Transverse colon (tissue), 4 donors: ENCODE data around the gene AEN. TPM values are rescaled to one million over a fixed set of nuclear protein-coding genes. Genes with fewer than 3 reads are reported as not detected.

Source experiments
- DNase-seq: peaks from one replicate; pipeline ENCODE4 v3.0.0-alpha.2; 2019
- H3K27ac ChIP-seq, 4 donors: fragments of 200-600 bp; sonication (generic); 2 replicates each; pipeline ENCODE4 v1.5.1; 2016 to 2018; ENCODE audit warnings: inconsistent platforms in 4 of 4
- H3K27me3 ChIP-seq: fragments of 200-600 bp; sonication (generic); 2 replicates; pipeline ENCODE4 v1.5.1; 2017; ENCODE audit warnings: inconsistent platforms
- H3K36me3 ChIP-seq, 4 donors: fragments of 200-600 bp; sonication (generic); 2 replicates each; pipeline ENCODE4 v1.5.1; 2017 to 2019; ENCODE audit warnings: inconsistent platforms in 4 of 4
- H3K4me1 ChIP-seq, 4 donors: fragments of 200-600 bp; sonication (generic); 2 replicates each; pipeline ENCODE4 v1.5.1; 2017 to 2020; ENCODE audit warnings: inconsistent platforms in 4 of 4
- H3K4me3 ChIP-seq, 4 donors: fragments of 200-600 bp; sonication (generic); 1 replicate in 1 of 4; 2 replicates in 3 of 4; pipeline versions ENCODE4 v1.5.1 to v1.6.1; 2017 to 2019; ENCODE audit warnings: inconsistent platforms in 4 of 4
- H3K9me3 ChIP-seq, 2 donors: fragments of 200-600 bp; sonication (generic); 2 replicates each; pipeline ENCODE4 v1.5.1; 2017 to 2019; ENCODE audit warnings: inconsistent platforms in 2 of 2
- EP300 ChIP-seq: sonication (generic); formaldehyde crosslinking; IDR thresholded peaks from one replicate; pipeline ENCODE4 v1.6.1; 2017; ENCODE audit warnings: antibody characterized with exemption, low read depth
- POLR2A ChIP-seq: fragments of 450-650 bp; IDR thresholded peaks from one replicate; pipeline ENCODE4 v1.6.1; 2016; ENCODE audit warnings: antibody characterized with exemption, mild to moderate bottlenecking, moderate library complexity
- POLR2AphosphoS5 ChIP-seq, 3 donors: sonication (generic); formaldehyde crosslinking; IDR thresholded peaks; one replicate each; pipeline ENCODE4 v1.6.1; 2016; ENCODE audit warnings: antibody characterized with exemption in 3 of 3
- WGBS, 2 donors: methylation state at CpG; one replicate each; pipeline ENCODE4 v1.1.5; 2018; ENCODE audit warnings: low coverage in 1 of 2; 5-methylcytosine and 5-hydroxymethylcytosine counted together
- in situ Hi-C, 4 donors: fragments of 200-750 bp; cut with MboI; loops; one replicate each; pipeline versions ENCODE4 v1.15.0 to v1.15.1; 2017; ENCODE audit warnings: low sequenced_read_pairs in 3 of 4, low pct_ligation_motif_present in 1 of 4, low pct_unique_long_range_greater_than_20kb in 1 of 4
- intact Hi-C: fragments of 100-400 bp; cut with DNase I; formaldehyde crosslinking; loops from one replicate; pipeline ENCODE4 v1.15.1; 2023; ENCODE audit warnings: low total_unique reads
- total RNA-seq, 4 donors: library from RNA; depleted of rRNA; stranded (reverse); fragments of >200 nt; gene quantifications; one replicate each; pipeline ENCODE4 v1.1.0, GENCODE V29; 2016
- TF ChIP-seq, protein P1 (sequence below), 5 experiments: fragments of 200-600 bp in 3 of 5; fragments of 450-650 bp in 2 of 5; sonication (generic) in 3 of 5; IDR thresholded peaks; 1 replicate in 2 of 5; 2 replicates in 3 of 5; pipeline ENCODE4 v1.5.1; 2016 to 2017; ENCODE audit warnings: antibody characterized with exemption in 5 of 5, inconsistent platforms in 3 of 5, mild to moderate bottlenecking in 2 of 5, moderate library complexity in 1 of 5

Gene AEN
- total RNA-seq, 4 donors from 2014 or later = 1.5 to 22.7 (median 8.7) TPM

- H3K36me3 ChIP-seq = no peaks in the 10 kb centered on the region
- H3K27ac ChIP-seq = no peak overlapping the region
- no peaks in the 10 kb centered on the region for H3K4me1 ChIP-seq
- intact Hi-C loops (no loop called here), in situ Hi-C loops (no loop called here)
- WGBS, 2 donors = 53 to 67% methylated on average over 3 of the region's 3 CpGs
- H3K4me3 ChIP-seq = no peak overlapping the region
- no peaks in the 10 kb centered on the region for H3K9me3 ChIP-seq
- no peaks in the 10 kb centered on the region for H3K27me3 ChIP-seq
- no peak for DNase-seq
- TF ChIP-seq POLR2A (no peak), EP300 (no peak), POLR2AphosphoS5 (IDR thresholded peaks at IDR 0.05) (no peak)
- TF ChIP-seq, protein P1, sequence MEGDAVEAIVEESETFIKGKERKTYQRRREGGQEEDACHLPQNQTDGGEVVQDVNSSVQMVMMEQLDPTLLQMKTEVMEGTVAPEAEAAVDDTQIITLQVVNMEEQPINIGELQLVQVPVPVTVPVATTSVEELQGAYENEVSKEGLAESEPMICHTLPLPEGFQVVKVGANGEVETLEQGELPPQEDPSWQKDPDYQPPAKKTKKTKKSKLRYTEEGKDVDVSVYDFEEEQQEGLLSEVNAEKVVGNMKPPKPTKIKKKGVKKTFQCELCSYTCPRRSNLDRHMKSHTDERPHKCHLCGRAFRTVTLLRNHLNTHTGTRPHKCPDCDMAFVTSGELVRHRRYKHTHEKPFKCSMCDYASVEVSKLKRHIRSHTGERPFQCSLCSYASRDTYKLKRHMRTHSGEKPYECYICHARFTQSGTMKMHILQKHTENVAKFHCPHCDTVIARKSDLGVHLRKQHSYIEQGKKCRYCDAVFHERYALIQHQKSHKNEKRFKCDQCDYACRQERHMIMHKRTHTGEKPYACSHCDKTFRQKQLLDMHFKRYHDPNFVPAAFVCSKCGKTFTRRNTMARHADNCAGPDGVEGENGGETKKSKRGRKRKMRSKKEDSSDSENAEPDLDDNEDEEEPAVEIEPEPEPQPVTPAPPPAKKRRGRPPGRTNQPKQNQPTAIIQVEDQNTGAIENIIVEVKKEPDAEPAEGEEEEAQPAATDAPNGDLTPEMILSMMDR (IDR thresholded peaks at IDR 0.05) = no peak
Measured at GRCh38 chr15:88579322-88579721, 41.8 kb upstream of the AEN start.

DNA sequence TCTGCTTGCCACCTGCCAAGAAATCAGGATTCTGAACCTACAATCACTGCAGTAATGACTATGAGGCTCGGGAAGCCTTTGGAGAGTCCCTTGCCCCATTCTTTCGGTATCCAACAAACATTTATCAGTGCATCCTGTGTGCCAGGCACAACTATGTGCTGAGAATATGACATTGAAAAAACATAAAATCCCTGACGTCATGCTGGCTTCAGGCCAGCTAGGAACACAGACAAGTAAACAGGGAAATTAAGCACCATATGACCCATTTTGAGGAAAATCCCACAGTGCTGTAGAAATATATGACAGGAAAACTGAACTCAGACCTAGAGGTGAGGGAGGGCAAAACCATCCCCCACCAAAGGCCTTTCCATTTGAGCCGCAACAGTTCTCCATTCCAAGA is 40.6 kb upstream of the AEN start:
- H3K9me3 ChIP-seq = no peaks in the 10 kb centered on the region
- 53 to 55% methylated on average over 2 to 4 of the region's 4 CpGs for WGBS, 2 donors
- no peak overlapping the region for H3K4me3 ChIP-seq
- in situ Hi-C loops (no loop called here), intact Hi-C loops (no loop called here)
- TF ChIP-seq POLR2AphosphoS5 (IDR thresholded peaks at IDR 0.05) (no peak), POLR2A (no peak), EP300 (no peak)
- TF ChIP-seq, protein P1 (IDR thresholded peaks at IDR 0.05) = no peak
- H3K27me3 ChIP-seq = no peaks in the 10 kb centered on the region
- no peaks in the 10 kb centered on the region for H3K36me3 ChIP-seq
- H3K27ac ChIP-seq = no peak overlapping the region
- no peaks in the 10 kb centered on the region for H3K4me1 ChIP-seq
- DNase-seq = no peak

GRCh38 chr15:88586401-88587162 is 34.6 kb upstream of the AEN start:
- 45 to 70% methylated on average over 1 to 4 of the region's 4 CpGs for WGBS, 2 donors
- Histone ChIP-seq H3K4me1 (no peaks in the 10 kb centered on the region), H3K27ac (no peak overlapping the region), H3K27me3 (no peaks in the 10 kb centered on the region), H3K4me3 (no peak overlapping the region), H3K9me3 (no peaks in the 10 kb centered on the region), H3K36me3 (no peaks in the 10 kb centered on the region)
- no peak for DNase-seq
- intact Hi-C loops (no loop called here), in situ Hi-C loops (no loop called here)
- TF ChIP-seq, protein P1 (IDR thresholded peaks at IDR 0.05) = no peak
- TF ChIP-seq POLR2A (no peak), POLR2AphosphoS5 (IDR thresholded peaks at IDR 0.05) (no peak), EP300 (no peak)

DNA sequence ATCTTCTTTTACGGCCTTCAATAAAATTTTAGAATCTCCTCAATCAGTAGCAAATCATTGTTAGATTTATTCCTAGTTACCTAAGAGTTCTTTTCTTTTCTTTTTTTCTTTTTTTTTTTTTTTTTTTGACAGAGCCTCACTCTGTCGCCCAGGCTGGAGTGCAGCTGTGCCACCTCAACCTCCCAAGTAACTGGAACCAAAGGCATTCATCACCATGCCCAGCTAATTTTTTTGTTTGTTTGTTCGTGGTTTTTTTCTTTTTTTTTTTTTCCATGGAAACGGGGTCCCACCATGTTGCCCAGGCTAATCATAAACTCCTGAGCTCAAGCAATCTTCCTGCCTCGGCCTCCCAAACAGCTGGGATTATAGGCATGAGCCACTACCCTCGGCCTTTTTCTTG is 30.4 kb upstream of the AEN start:
- intact Hi-C loops (no loop called here), in situ Hi-C loops (no loop called here)
- no peaks in the 10 kb centered on the region for H3K36me3 ChIP-seq
- TF ChIP-seq POLR2AphosphoS5 (IDR thresholded peaks at IDR 0.05) (no peak), POLR2A (no peak), EP300 (no peak)
- TF ChIP-seq, protein P1 (IDR thresholded peaks at IDR 0.05) = no peak
- no peak overlapping the region for H3K27ac ChIP-seq
- H3K4me1 ChIP-seq = no peaks in the 10 kb centered on the region
- no peaks in the 10 kb centered on the region for H3K9me3 ChIP-seq
- H3K4me3 ChIP-seq = no peak overlapping the region
- WGBS, 2 donors = 63 to 81% methylated on average over 5 to 6 of the region's 6 CpGs
- no peak for DNase-seq
- no peaks in the 10 kb centered on the region for H3K27me3 ChIP-seq
